ENCODE measurements around the gene PTPRA. TPM values are rescaled to one million over a fixed set of nuclear protein-coding genes. Genes with fewer than 3 reads are reported as not detected.

PTPRA gene
- total RNA-seq, 1 donor from 2014 or later, result 54.3 TPM

DNA sequence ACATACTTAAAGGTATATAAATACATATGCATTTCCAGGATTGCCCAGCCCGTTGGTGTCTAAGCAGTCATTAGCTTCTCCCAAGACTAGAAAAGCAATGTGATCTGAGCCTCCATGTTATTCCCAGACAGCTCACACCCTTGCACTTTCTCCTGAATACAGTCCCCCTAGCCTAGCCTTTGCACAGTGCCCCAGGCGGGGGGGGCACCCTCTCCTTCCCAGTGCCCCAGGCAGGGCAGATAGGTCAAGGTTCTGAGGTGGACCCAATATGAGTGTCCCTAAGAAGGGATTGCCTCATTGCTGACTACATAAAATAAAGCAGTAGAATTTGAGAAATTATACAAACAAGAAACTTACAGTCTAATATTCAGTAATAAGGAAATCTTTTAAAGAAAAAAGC lies 154.7 kb downstream of the PTPRA start:
- TF ChIP-seq, protein P1, sequence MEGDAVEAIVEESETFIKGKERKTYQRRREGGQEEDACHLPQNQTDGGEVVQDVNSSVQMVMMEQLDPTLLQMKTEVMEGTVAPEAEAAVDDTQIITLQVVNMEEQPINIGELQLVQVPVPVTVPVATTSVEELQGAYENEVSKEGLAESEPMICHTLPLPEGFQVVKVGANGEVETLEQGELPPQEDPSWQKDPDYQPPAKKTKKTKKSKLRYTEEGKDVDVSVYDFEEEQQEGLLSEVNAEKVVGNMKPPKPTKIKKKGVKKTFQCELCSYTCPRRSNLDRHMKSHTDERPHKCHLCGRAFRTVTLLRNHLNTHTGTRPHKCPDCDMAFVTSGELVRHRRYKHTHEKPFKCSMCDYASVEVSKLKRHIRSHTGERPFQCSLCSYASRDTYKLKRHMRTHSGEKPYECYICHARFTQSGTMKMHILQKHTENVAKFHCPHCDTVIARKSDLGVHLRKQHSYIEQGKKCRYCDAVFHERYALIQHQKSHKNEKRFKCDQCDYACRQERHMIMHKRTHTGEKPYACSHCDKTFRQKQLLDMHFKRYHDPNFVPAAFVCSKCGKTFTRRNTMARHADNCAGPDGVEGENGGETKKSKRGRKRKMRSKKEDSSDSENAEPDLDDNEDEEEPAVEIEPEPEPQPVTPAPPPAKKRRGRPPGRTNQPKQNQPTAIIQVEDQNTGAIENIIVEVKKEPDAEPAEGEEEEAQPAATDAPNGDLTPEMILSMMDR (IDR thresholded peaks at IDR 0.05), result no peak
- H3K27ac Mint-ChIP-seq (ENCODE audit: unreplicated experiment), result no peak overlapping the region
- H3K27me3 Mint-ChIP-seq (ENCODE audit: low read depth), result no peaks in the 10 kb centered on the region
- no peaks in the 10 kb centered on the region for H3K9me3 Mint-ChIP-seq (ENCODE audit: low read depth)
- H3K4me1 Mint-ChIP-seq (ENCODE audit: low read depth), result no peaks in the 10 kb centered on the region
- DNase-seq (ENCODE audit: low spot score), result no peak
- no peak overlapping the region for H3K4me3 Mint-ChIP-seq (ENCODE audit: unreplicated experiment)
- peaks cover 24% of the 10 kb centered on the region for H3K36me3 Mint-ChIP-seq (ENCODE audit: low read depth)

GRCh38 chr20:3031524-3032147 lies 158.4 kb downstream of the PTPRA start:
- no peaks in the 10 kb centered on the region for H3K4me1 Mint-ChIP-seq (ENCODE audit: low read depth)
- peaks cover 32% of the 10 kb centered on the region for H3K36me3 Mint-ChIP-seq (ENCODE audit: low read depth)
- H3K4me3 Mint-ChIP-seq (ENCODE audit: unreplicated experiment), result no peak overlapping the region
- DNase-seq (ENCODE audit: low spot score), result no peak
- H3K27me3 Mint-ChIP-seq (ENCODE audit: low read depth), result no peaks in the 10 kb centered on the region
- TF ChIP-seq, protein P1 (IDR thresholded peaks at IDR 0.05), result no peak
- no peaks in the 10 kb centered on the region for H3K9me3 Mint-ChIP-seq (ENCODE audit: low read depth)
- H3K27ac Mint-ChIP-seq (ENCODE audit: unreplicated experiment), result no peak overlapping the region

- DNase-seq (ENCODE audit: low spot score), result no peak
- peaks cover 27% of the 10 kb centered on the region for H3K36me3 Mint-ChIP-seq (ENCODE audit: low read depth)
- no peak overlapping the region for H3K4me3 Mint-ChIP-seq (ENCODE audit: unreplicated experiment)
- H3K27me3 Mint-ChIP-seq (ENCODE audit: low read depth), result no peaks in the 10 kb centered on the region
- H3K9me3 Mint-ChIP-seq (ENCODE audit: low read depth), result no peaks in the 10 kb centered on the region
- TF ChIP-seq, protein P1 (IDR thresholded peaks at IDR 0.05), result no peak
- no peak overlapping the region for H3K27ac Mint-ChIP-seq (ENCODE audit: unreplicated experiment)
- no peaks in the 10 kb centered on the region for H3K4me1 Mint-ChIP-seq (ENCODE audit: low read depth)
Measured at GRCh38 chr20:3032624-3033023, 159.3 kb downstream of the PTPRA start.

GRCh38 chr20:3037654-3038053 lies 164.4 kb downstream of the PTPRA start:
- TF ChIP-seq, protein P1 (IDR thresholded peaks at IDR 0.05), result no peak
- H3K4me3 Mint-ChIP-seq (ENCODE audit: unreplicated experiment), result no peak overlapping the region
- no peak overlapping the region for H3K27ac Mint-ChIP-seq (ENCODE audit: unreplicated experiment)
- H3K27me3 Mint-ChIP-seq (ENCODE audit: low read depth), result no peaks in the 10 kb centered on the region
- H3K36me3 Mint-ChIP-seq (ENCODE audit: low read depth), result peaks cover 33% of the 10 kb centered on the region
- peaks cover 12% of the 10 kb centered on the region for H3K4me1 Mint-ChIP-seq (ENCODE audit: low read depth)
- no peak for DNase-seq (ENCODE audit: low spot score)
- no peaks in the 10 kb centered on the region for H3K9me3 Mint-ChIP-seq (ENCODE audit: low read depth)

DNA sequence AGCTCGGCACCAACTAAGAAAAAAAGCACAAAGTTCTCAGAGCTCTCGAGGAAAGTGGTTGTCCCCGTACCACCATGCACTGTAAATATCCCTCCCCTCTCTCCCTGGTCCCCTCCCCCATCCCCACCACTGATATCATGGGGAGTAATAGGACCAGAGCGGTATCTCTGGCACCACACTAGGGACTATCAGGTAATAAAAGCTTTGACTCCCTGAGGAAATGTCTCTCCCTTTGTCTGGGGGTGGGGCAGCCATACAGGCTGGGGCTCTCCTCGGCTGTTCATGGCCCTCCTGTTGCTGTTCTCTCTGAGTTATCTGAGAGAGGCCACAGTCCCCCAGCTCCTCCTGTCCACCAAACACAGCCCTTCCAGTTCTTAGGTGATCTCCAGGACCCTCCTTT lies 165.2 kb downstream of the PTPRA start:
- Mint-ChIP-seq H3K36me3 (ENCODE audit: low read depth) (peaks cover 33% of the 10 kb centered on the region), H3K27ac (ENCODE audit: unreplicated experiment) (peak overlapping the region; percentile 2), H3K9me3 (ENCODE audit: low read depth) (no peaks in the 10 kb centered on the region), H3K27me3 (ENCODE audit: low read depth) (no peaks in the 10 kb centered on the region), H3K4me3 (ENCODE audit: unreplicated experiment) (no peak overlapping the region), H3K4me1 (ENCODE audit: low read depth) (peaks cover 12% of the 10 kb centered on the region)
- no peak for DNase-seq (ENCODE audit: low spot score)
- TF ChIP-seq, protein P1 (IDR thresholded peaks at IDR 0.05), result no peak
